Measurements from ENCODE around the gene SPTLC3.

DNA sequence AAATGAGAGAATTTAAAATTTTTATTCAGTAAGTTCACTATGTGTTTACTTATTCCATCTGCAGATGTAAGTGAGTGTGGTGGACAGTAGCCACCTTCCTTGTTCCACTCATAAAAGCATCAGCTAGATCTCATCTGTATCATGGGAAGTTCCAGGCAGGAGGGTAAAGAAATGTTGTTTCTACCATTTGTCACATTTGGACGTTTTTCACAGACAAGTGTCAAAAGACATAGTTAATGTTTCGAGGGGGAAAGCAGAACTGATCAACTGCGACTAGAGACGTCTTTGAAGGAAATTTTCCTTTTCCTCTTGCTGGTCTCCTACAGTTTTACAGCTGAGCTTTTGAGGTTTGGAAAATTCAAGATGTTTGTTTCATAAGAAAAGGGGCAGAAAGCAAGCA is 156.4 kb downstream of the SPTLC3 start:
- no peak for TF ChIP-seq SUZ12 (IDR thresholded peaks at IDR 0.05; ENCODE audit: extremely low read depth, insufficient read depth, insufficient read length)
- no peak for TF ChIP-seq ZNF274 (IDR thresholded peaks at IDR 0.05; ENCODE audit: low read depth, low read length)
